Activated naive CD4-positive, alpha-beta T cell (primary cell): ENCODE results near the gene TAOK1.

Experiments
- DNase-seq, 4 experiments: peaks; one replicate each; lab custom pipeline; 2025; lab: John Stamatoyannopoulos, UW

The TAOK1 gene

GRCh38 chr17:29584452-29585079 is 194.4 kb downstream of the TAOK1 start:
- no peak for DNase-seq

DNA sequence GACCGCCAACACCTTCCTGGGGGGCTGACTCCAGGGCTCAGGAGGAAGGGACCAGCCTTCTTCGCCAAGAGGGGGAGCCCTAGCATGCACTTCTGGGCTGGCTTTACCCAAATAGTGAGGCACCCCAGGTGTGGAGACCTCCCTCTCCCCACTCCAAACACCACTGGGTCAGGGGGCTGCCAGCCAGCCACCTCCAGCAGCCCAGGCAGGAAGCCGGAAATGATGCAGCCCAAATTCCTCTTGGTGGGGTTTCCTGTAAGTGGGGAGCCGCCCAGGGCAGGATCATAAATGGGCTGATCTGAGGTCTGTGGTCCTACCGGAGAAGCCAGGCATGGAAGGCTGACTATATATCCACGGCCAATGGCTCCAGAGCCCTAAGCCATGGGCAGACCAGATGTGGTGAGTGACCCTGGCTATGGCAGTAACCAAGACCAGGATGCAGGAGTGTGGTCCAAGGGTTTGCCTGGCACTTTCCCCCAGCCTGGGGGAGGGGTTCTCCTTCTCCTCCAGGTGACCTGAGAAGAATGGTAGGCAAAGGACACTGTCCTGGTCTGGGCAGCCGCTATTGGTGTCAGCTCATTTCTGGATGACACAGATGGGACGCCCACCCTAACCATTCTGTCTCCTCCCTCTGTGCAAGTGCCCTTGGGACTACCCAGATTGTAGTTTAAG is 195.1 kb downstream of the TAOK1 start:
- peak in 1 of 4 experiments; percentile 22 for DNase-seq

DNA sequence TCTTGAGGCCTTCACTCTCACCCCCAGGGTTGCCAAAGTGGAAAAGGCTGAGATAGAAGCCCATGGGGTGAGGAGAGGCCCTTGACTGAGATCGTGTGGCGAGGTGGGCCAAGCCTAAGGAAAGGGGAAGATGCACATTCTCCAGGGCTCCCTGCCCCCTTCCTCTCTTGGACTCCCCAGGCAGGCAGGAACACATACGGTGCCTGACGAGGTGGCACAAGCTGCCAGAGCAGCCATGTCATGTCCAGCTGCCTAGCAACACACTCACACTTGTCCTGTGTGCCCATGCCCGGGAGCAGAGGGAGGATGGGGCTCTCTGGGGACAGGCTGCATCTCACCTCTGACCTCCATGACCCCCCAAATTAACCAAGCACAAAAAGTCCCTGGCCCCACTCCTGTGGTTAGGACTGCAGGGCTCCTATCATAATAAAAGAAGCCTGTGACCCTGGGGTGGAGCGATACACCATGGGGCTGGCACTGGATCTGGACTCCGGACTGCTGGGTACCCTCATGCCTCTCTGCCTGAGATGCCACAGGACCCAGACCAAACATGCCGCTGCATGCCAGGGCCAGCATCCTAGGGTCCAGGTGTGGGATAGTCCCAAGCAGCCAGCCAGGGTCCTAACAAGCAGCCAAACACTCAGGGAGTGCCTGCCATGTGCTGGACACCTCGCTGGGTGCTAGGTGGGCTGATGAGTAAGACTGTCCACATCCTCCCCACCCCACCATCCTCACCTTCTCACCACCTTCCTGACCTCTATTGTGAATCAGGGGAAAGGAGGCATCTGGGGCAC is 196.7 kb downstream of the TAOK1 start:
- no peak for DNase-seq

DNA sequence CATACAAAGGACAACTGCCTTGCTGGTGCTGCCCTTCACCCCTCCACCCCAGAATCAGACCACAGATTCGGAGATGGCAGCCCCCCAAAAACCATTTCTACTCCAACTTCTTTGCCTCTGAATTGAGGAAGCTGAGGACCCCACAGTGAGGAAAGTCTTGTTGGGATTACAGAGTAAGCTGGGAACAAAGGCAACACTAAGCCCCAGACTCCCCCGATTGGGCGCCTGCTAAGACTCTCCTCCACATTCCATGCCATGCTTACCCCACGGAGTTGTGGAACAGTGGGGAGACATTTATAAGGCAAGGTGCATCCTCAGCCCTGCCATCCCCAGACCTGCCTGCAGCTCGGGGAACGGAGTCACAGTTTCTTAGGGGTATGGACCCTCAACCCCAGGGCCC is 197.4 kb downstream of the TAOK1 start:
- DNase-seq = no peak

GRCh38 chr17:29588017-29588561 is 197.9 kb downstream of the TAOK1 start:
- no peak for DNase-seq

DNA sequence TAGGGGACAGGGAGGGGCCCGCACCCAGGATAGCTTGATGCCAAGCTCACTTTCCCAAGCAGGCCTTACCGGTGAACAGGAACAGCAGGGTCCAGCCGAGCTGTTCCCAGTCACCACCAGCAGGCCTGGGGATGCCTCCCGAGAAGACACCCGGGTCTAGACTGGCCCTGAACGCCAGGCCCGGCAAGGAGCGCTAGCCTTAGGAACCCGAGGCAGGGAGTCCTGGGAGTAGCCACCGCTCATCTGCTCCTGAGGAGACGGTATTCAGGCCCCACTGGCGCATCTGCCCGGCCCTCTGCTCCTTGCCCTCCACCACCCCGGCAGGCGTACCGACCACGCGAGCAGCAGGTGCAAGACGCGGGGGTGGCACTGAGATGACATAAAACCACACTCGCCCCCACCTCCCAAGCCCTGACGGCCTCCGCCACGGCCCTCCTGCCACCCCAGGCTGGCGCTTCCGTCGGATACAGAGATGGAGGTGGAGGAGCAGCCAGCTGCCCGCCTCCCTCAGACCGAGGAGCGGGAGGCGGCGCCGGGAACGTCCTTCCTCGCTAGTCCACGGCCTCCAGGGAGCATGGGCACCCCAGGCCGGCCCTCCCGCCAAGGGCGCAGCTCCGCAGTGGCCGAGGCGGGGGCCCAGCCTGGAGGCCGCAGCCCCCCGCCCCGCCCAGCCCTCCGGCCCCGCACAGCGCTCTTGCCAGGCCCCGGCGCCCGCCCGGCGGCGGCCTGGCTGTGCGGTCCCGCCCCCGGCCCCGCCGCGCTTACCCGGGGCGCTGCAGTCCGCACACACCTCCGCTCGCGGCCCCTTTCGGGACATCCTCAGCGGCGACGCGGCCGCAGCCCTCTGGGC is 198.6 kb downstream of the TAOK1 start:
- DNase-seq = peak in 1 of 4 experiments; percentile 37

- DNase-seq = peak; percentile 30 to 86 (median 62)
Measured at GRCh38 chr17:29589524-29590410, 199.6 kb downstream of the TAOK1 start, which contains the start of gene GIT1. GIT1 (minus strand) TSS chr17:29589648; CDS start chr17:29589378, 270 bp downstream.

DNA sequence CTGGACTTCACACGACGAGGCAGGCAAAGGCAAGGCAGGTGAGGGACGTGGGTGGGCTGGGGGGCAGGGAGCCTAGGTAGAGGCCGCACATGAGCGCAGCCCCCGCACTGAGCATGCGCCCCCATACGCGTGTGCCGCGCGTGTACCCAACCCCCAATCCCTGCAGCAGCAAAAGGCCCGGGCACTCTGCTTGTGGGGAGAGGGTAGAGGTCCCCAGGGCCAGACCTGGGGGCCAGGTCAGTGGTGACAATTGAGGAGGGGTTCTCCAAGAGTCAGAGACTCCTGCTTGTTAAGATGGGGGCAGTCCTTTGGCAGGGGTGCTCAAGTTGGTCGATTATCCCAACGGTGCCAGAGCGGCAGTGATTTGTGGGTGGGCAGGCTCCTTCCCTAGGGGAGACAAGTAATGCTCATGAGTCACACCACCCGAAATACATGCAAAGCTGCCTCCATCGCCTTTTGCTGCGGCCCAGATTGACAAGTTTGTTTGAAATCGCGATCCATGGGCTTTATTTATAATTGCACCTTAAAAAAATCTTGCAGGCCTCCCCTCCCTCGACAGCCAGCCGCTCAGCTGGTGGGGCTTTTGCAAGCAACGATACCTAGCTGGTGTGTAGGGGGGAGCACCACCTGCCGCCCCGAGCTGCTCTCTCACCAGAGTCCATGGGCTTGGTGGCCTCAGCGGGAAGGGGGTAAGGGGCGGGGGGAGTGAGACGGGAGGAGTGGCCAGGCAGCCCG is 200.4 kb downstream of the TAOK1 start:
- DNase-seq = no peak

GRCh38 chr17:29591146-29591736 is 201.1 kb downstream of the TAOK1 start:
- DNase-seq = peak in 1 of 4 experiments; percentile 30

DNA sequence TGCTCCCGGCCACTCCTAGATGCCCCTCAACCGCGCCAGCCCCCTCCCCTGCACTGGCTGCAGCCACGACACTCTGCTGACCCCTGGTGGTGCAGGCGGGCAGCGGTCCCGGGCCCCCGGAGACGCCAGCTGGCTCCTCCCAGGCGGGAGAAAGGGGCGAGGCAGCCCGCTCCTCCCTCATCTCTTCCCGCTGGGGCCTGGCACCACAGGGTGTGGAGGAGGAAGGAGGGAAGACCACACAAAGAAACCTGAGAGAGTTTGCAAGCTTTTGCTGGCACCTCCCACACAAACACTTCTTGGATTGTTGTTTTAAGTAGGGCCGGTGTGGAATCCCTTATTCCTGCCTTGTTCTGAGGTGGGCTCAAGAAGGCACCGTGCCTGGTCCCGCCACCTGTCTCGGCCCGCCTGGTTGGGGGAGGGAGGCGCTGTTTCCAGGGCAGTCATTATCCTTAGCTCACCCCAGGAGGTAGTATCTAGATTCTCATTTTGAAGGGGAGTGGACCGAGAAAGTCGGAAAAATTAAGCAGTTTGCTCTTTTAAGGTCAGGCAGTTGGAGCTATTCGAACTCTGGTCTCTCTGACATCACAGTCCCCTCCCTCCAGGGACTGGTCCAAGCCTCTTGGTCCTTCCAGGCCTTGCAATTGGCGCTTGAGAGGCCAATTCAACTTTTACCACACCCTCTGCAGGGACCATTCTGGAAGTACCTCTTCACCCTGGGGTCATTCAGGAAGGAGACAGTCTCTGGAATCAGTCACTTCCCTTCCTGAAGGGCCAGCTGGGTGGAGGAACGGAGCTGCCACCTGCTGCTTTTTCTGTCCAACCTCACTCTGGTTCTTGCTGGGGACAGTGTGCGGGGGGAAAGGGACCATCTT is 201.8 kb downstream of the TAOK1 start:
- peak; percentile 52 to 71 (median 68) for DNase-seq

- DNase-seq = no peak
Measured at GRCh38 chr17:29592850-29593551, 202.8 kb downstream of the TAOK1 start, which contains the start of gene ANKRD13B. ANKRD13B (plus strand) TSS chr17:29593132; CDS start chr17:29593622, 490 bp downstream.

GRCh38 chr17:29593591-29594518 is 203.7 kb downstream of the TAOK1 start:
- DNase-seq = peak in 1 of 4 experiments; percentile 14

DNA sequence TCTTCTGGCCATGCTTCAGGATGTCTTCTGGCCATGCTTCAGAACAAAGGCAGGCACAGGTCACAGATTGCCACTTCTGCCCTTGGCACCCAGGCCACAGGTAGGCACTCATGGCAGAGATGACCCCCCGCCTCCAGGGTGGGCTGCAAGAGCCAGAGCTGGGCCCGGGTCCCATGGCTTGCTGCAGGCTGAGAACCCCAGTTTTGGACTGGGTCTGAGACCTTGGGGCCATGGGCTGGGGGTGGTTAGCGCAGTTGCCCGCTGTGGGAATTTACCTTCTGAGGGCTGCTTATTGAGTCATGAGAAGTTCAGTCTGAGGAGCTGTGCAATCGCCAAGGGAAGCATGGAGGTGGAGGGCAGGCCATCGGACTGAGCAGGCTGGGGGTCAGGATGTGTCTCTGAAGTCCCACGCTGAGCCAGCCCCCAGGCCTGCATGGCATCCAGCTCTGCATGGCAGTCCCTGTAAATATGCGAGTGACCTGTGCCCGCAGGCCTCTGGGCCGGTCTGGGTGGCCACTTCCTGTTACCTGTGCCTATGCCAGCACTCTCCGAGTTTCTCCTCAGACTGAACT is 204.4 kb downstream of the TAOK1 start:
- DNase-seq = no peak

GRCh38 chr17:29595107-29595942 is 205.2 kb downstream of the TAOK1 start:
- no peak for DNase-seq
